ENCODE results near the gene CNMD. TPM values are rescaled to one million over a fixed set of nuclear protein-coding genes. Genes with fewer than 3 reads are reported as not detected.

Gene CNMD
- polyA plus RNA-seq, 1 of the 3 experiments (the other 2 are of a cell fraction), result not detected

DNA sequence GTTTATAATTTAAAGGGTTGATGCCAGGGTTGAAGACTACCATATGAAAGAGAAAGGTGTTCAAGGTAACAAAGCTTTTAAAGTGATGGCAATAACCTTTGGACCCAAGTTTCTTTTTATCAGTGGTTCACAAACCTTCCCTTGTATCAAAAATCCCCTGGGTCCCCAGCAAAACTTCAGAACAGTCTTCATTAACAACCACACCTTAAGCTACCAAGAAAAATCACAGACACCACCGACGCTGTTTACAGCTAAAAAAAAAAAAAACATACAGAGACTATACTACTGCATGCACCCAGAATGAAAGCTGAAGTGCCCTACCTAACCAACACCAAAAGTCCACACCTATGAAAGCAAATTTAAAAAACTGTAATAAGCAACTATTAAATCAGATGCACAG is 13.4 kb downstream of the CNMD start:
- no peaks in the 10 kb centered on the region for H3K79me2 ChIP-seq (ENCODE audit: insufficient read depth)
- no peak overlapping the region for H3K9ac ChIP-seq
- H3F3A ChIP-seq (replicated peaks; ENCODE audit: insufficient read depth), result no peaks in the 10 kb centered on the region
- no peaks in the 10 kb centered on the region for H4K20me1 ChIP-seq (ENCODE audit: insufficient read depth)
- no peaks in the 10 kb centered on the region for H3K27me3 ChIP-seq (ENCODE audit: insufficient read depth)
- POLR2A ChIA-PET, result no interaction called here
- DNase-seq, result no peak
- H3K27ac ChIP-seq (ENCODE audit: low read depth in 2 of 2, low read length in 1 of 2), result no peak overlapping the region
- H3K36me3 ChIP-seq (replicated peaks in 1 of 2; ENCODE audit: control insufficient read depth in 1 of 2, insufficient read depth in 2 of 2, low read length in 1 of 2), result no peaks in the 10 kb centered on the region
- H3K9me3 ChIP-seq, result no peaks in the 10 kb centered on the region
- WGBS (ENCODE audit: low lambda C conversion rate), result 67% methylated on average over 2 of the region's 2 CpGs
- no peak for TF ChIP-seq CHD2 (IDR thresholded peaks at IDR 0.05; ENCODE audit: low read length, partially characterized antibody)
- no peak for TF ChIP-seq TAF1 (IDR thresholded peaks at IDR 0.05; ENCODE audit: borderline replicate concordance, low read depth, low read length)
- TF ChIP-seq GATA2 (CRISPR knock-in tag; IDR thresholded peaks at IDR 0.05), result no peak
- TF ChIP-seq, protein P1, sequence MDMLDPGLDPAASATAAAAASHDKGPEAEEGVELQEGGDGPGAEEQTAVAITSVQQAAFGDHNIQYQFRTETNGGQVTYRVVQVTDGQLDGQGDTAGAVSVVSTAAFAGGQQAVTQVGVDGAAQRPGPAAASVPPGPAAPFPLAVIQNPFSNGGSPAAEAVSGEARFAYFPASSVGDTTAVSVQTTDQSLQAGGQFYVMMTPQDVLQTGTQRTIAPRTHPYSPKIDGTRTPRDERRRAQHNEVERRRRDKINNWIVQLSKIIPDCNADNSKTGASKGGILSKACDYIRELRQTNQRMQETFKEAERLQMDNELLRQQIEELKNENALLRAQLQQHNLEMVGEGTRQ (IDR thresholded peaks at IDR 0.05; ENCODE audit: borderline replicate concordance, low read depth, low read length), result no peak
- no peak for TF ChIP-seq NRF1 (IDR thresholded peaks at IDR 0.05; ENCODE audit: low read depth, low read length)
- no peak overlapping the region for H3K4me2 ChIP-seq
- H3K4me3 ChIP-seq (ENCODE audit: low read depth in 2 of 2, low read length in 1 of 2), result no peak overlapping the region
- CTCF ChIA-PET, result interaction anchor here (0.6 to 2.3 kb wide), 4 partner anchors 32 to 123 kb away, joined by 3 to 6 read pairs (median 3); no protein-coding TSS in a partner anchor
- no peaks in the 10 kb centered on the region for H3K4me1 ChIP-seq (ENCODE audit: control insufficient read depth in 1 of 2, insufficient read depth in 2 of 2, low read depth in 1 of 2, low read length in 1 of 2)
- H3K9me2 ChIP-seq, result no peaks in the 10 kb centered on the region
- no peak overlapping the region for H2AFZ ChIP-seq (ENCODE audit: low read depth)

GRCh38 chr13:52725302-52725701 is 14.3 kb downstream of the CNMD start:
- ChIA-PET CTCF (interaction anchor here (0.7 to 2.3 kb wide), 2 partner anchors 34 to 84 kb away, joined by 3 to 6 read pairs; no protein-coding TSS in a partner anchor), POLR2A (no interaction called here)
- Histone ChIP-seq H3K79me2 (ENCODE audit: insufficient read depth) (no peaks in the 10 kb centered on the region), H3K27ac (ENCODE audit: low read depth in 2 of 2, low read length in 1 of 2) (no peak overlapping the region), H3K36me3 (replicated peaks in 1 of 2; ENCODE audit: control insufficient read depth in 1 of 2, insufficient read depth in 2 of 2, low read length in 1 of 2) (no peaks in the 10 kb centered on the region), H3F3A (replicated peaks; ENCODE audit: insufficient read depth) (no peaks in the 10 kb centered on the region), H3K4me2 (no peak overlapping the region), H3K9me2 (no peaks in the 10 kb centered on the region), H3K4me1 (ENCODE audit: control insufficient read depth in 1 of 2, insufficient read depth in 2 of 2, low read depth in 1 of 2, low read length in 1 of 2) (no peaks in the 10 kb centered on the region), H3K27me3 (ENCODE audit: insufficient read depth) (no peaks in the 10 kb centered on the region), H3K4me3 (ENCODE audit: low read depth in 2 of 2, low read length in 1 of 2) (no peak overlapping the region), H2AFZ (ENCODE audit: low read depth) (no peak overlapping the region), H4K20me1 (ENCODE audit: insufficient read depth) (no peaks in the 10 kb centered on the region), H3K9ac (no peak overlapping the region), H3K9me3 (no peaks in the 10 kb centered on the region)
- WGBS (ENCODE audit: low lambda C conversion rate), result 6% methylated on average over 1 of the region's 1 CpG
- no peak for DNase-seq
- TF ChIP-seq ZBTB33 (IDR thresholded peaks at IDR 0.05; ENCODE audit: borderline replicate concordance, low read depth), result no peak
- TF ChIP-seq, protein P1 (IDR thresholded peaks at IDR 0.05; ENCODE audit: borderline replicate concordance, low read depth, low read length), result no peak
- TF ChIP-seq, protein P2, sequence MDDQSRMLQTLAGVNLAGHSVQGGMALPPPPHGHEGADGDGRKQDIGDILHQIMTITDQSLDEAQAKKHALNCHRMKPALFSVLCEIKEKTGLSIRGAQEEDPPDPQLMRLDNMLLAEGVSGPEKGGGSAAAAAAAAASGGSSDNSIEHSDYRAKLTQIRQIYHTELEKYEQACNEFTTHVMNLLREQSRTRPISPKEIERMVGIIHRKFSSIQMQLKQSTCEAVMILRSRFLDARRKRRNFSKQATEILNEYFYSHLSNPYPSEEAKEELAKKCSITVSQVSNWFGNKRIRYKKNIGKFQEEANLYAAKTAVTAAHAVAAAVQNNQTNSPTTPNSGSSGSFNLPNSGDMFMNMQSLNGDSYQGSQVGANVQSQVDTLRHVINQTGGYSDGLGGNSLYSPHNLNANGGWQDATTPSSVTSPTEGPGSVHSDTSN (IDR thresholded peaks at IDR 0.05), result no peak
- TF ChIP-seq, protein P3, sequence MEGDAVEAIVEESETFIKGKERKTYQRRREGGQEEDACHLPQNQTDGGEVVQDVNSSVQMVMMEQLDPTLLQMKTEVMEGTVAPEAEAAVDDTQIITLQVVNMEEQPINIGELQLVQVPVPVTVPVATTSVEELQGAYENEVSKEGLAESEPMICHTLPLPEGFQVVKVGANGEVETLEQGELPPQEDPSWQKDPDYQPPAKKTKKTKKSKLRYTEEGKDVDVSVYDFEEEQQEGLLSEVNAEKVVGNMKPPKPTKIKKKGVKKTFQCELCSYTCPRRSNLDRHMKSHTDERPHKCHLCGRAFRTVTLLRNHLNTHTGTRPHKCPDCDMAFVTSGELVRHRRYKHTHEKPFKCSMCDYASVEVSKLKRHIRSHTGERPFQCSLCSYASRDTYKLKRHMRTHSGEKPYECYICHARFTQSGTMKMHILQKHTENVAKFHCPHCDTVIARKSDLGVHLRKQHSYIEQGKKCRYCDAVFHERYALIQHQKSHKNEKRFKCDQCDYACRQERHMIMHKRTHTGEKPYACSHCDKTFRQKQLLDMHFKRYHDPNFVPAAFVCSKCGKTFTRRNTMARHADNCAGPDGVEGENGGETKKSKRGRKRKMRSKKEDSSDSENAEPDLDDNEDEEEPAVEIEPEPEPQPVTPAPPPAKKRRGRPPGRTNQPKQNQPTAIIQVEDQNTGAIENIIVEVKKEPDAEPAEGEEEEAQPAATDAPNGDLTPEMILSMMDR (IDR thresholded peaks at IDR 0.05), result no peak
- no peak for TF ChIP-seq YY1 (IDR thresholded peaks at IDR 0.05; ENCODE audit: low read depth)
- no peak for TF ChIP-seq EP300 (IDR thresholded peaks at IDR 0.05; ENCODE audit: borderline replicate concordance in 1 of 2, low read depth in 1 of 2, low read length in 1 of 2)
- TF ChIP-seq, protein P4, sequence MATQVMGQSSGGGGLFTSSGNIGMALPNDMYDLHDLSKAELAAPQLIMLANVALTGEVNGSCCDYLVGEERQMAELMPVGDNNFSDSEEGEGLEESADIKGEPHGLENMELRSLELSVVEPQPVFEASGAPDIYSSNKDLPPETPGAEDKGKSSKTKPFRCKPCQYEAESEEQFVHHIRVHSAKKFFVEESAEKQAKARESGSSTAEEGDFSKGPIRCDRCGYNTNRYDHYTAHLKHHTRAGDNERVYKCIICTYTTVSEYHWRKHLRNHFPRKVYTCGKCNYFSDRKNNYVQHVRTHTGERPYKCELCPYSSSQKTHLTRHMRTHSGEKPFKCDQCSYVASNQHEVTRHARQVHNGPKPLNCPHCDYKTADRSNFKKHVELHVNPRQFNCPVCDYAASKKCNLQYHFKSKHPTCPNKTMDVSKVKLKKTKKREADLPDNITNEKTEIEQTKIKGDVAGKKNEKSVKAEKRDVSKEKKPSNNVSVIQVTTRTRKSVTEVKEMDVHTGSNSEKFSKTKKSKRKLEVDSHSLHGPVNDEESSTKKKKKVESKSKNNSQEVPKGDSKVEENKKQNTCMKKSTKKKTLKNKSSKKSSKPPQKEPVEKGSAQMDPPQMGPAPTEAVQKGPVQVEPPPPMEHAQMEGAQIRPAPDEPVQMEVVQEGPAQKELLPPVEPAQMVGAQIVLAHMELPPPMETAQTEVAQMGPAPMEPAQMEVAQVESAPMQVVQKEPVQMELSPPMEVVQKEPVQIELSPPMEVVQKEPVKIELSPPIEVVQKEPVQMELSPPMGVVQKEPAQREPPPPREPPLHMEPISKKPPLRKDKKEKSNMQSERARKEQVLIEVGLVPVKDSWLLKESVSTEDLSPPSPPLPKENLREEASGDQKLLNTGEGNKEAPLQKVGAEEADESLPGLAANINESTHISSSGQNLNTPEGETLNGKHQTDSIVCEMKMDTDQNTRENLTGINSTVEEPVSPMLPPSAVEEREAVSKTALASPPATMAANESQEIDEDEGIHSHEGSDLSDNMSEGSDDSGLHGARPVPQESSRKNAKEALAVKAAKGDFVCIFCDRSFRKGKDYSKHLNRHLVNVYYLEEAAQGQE (IDR thresholded peaks at IDR 0.05; ENCODE audit: low read depth, low read length), result no peak
- no peak for TF ChIP-seq SIN3A (IDR thresholded peaks at IDR 0.05; ENCODE audit: borderline replicate concordance, low read depth, low read length)
- TF ChIP-seq, protein P5, sequence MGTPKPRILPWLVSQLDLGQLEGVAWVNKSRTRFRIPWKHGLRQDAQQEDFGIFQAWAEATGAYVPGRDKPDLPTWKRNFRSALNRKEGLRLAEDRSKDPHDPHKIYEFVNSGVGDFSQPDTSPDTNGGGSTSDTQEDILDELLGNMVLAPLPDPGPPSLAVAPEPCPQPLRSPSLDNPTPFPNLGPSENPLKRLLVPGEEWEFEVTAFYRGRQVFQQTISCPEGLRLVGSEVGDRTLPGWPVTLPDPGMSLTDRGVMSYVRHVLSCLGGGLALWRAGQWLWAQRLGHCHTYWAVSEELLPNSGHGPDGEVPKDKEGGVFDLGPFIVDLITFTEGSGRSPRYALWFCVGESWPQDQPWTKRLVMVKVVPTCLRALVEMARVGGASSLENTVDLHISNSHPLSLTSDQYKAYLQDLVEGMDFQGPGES (IDR thresholded peaks at IDR 0.05; ENCODE audit: low read depth, low read length), result no peak
- TF ChIP-seq NFIC (IDR thresholded peaks at IDR 0.05; ENCODE audit: borderline replicate concordance), result no peak
